HepG2 (cell line): ENCODE measurements around the gene GSX1. TPM values are rescaled to one million over a fixed set of nuclear protein-coding genes. Genes with fewer than 3 reads are reported as not detected.

Source experiments
- ATAC-seq: fragments of 200-7000 bp; cut with Tn5 transposase; 3 replicates; pipeline ENCODE4 v1.9.1; 2020; ENCODE audit warnings: mild to moderate bottlenecking, moderate library complexity
- BruUV-seq: library from RNA; stranded (reverse); fragments of 400-500 nt; replicated peaks from 2 replicates; lab custom pipeline; 2021; lab: Mats Ljungman, UMichigan
- CTCF ChIA-PET: fragments of 300-600 bp; formaldehyde crosslinking; extraction: SDS; loops from one replicate; lab custom pipeline; 2021; ENCODE audit warnings: low total read pairs, inconsistent platforms, low intra/inter-chr PET ratio; lab: Yijun Ruan, JAX
- POLR2A ChIA-PET: fragments of 350-600 bp; sonication (Branson Sonifier 250); formaldehyde crosslinking; loops from one replicate; lab custom pipeline; 2020; ENCODE audit warnings: antibody characterized with exemption, inconsistent platforms; lab: Yijun Ruan, JAX
- DNase-seq: peaks from one replicate; pipeline ENCODE4 v3.0.0-alpha.2; 2015; ENCODE audit warnings: low spot score
- FAIRE-seq: peaks from 3 replicates; lab custom pipeline; 2011; peaks lifted over from hg19 to GRCh38; lab: Jason Lieb, UNC
- H2AFZ ChIP-seq: one replicate; pipeline ENCODE4 v1.6.1; 2011; ENCODE audit warnings: low read length, inconsistent platforms
- H3K27ac ChIP-seq: fragments of 300-600 bp; 3 replicates; pipeline ENCODE4 v1.8.0; 2011; ENCODE audit warnings: mixed run types, mild to moderate bottlenecking, mixed read lengths, low read length, inconsistent platforms; ENCODE audit not compliant: insufficient read depth; ENCODE audit errors: extremely low read length
- H3K27me3 ChIP-seq, 2 experiments: fragments of 200-600 bp in 1 of 2; 2 replicates in 1 of 2; 3 replicates in 1 of 2; pipeline versions ENCODE4 v1.6.0 to v1.8.0; 2011; ENCODE audit warnings: low read length in 2 of 2, mild to moderate bottlenecking in 2 of 2, moderate library complexity in 2 of 2, inconsistent platforms in 1 of 2; ENCODE audit not compliant: insufficient read depth in 2 of 2, control insufficient read depth in 1 of 2
- H3K36me3 ChIP-seq, 2 experiments: fragments of 200-600 bp in 1 of 2; replicated peaks in 1 of 2; 2 replicates in 1 of 2; 3 replicates in 1 of 2; pipeline versions ENCODE4 v1.5.1 to v1.8.0; 2011; ENCODE audit warnings: low read length in 2 of 2, inconsistent platforms in 1 of 2; ENCODE audit not compliant: insufficient read depth in 2 of 2, control insufficient read depth in 1 of 2
- H3K4me1 ChIP-seq: 2 replicates; pipeline ENCODE4 v1.5.1; 2012; ENCODE audit warnings: low read length, inconsistent platforms; ENCODE audit not compliant: insufficient read depth
- H3K4me2 ChIP-seq: 2 replicates; pipeline ENCODE4 v1.6.0; 2011; ENCODE audit warnings: low read depth, low read length, inconsistent platforms
- H3K4me3 ChIP-seq, 3 experiments: fragments of 200-600 bp in 1 of 3; sonication (generic), shearing (Covaris generic) in 1 of 3; replicated peaks in 1 of 3; 2 replicates each; pipeline ENCODE4 v1.5.1; 2011 to 2016; ENCODE audit warnings: low read length in 3 of 3, inconsistent platforms in 2 of 3, low read depth in 2 of 3, mild to moderate bottlenecking in 2 of 3, control low read depth in 1 of 3, mixed read lengths in 1 of 3; ENCODE audit not compliant: insufficient read depth in 1 of 3
- H3K79me2 ChIP-seq: one replicate; pipeline ENCODE4 v1.6.1; 2011; ENCODE audit warnings: low read length, inconsistent platforms; ENCODE audit not compliant: insufficient read depth
- H3K9ac ChIP-seq: 2 replicates; pipeline ENCODE4 v1.6.0; 2011; ENCODE audit warnings: mild to moderate bottlenecking, low read depth, low read length, inconsistent platforms; ENCODE audit not compliant: insufficient read depth
- H3K9me3 ChIP-seq: 2 replicates; pipeline ENCODE4 v1.5.1; 2012; ENCODE audit warnings: mild to moderate bottlenecking, low read length
- H4K20me1 ChIP-seq: 2 replicates; pipeline ENCODE4 v1.6.0; 2011; ENCODE audit warnings: inconsistent platforms, mild to moderate bottlenecking, low read length, moderate library complexity; ENCODE audit not compliant: insufficient read depth
- CBX2 ChIP-seq, 2 experiments: fragments of 200-600 bp in 1 of 2; sonication (generic); formaldehyde crosslinking in 1 of 2; IDR thresholded peaks; 2 replicates each; pipeline versions ENCODE4 v1.7.0 to v1.8.1; 2018 to 2022; ENCODE audit warnings: low read depth in 2 of 2, low read length in 1 of 2, mild to moderate bottlenecking in 1 of 2, missing genetic modification reagents in 1 of 2
- IRF2 ChIP-seq: IDR thresholded peaks from 2 replicates; pipeline ENCODE4 v1.6.1; 2018; ENCODE audit warnings: missing genetic modification reagents, missing compliant biosample characterization
- JARID2 ChIP-seq: sonication (generic); formaldehyde crosslinking; IDR thresholded peaks from 2 replicates; pipeline ENCODE4 v1.8.1; 2023; ENCODE audit warnings: missing genetic modification reagents, inconsistent platforms; ENCODE audit not compliant: insufficient replicate concordance
- NR2C2 ChIP-seq: sonication (generic); formaldehyde crosslinking; IDR thresholded peaks from 2 replicates; pipeline ENCODE4 v1.4.0; 2020; ENCODE audit warnings: missing genetic modification reagents, mild to moderate bottlenecking, moderate library complexity, borderline replicate concordance
- ZMYM2 ChIP-seq: sonication (generic); formaldehyde crosslinking; IDR thresholded peaks from 2 replicates; pipeline ENCODE4 v1.8.0; 2022; ENCODE audit warnings: mild to moderate bottlenecking, missing genetic modification reagents
- ZNF34 ChIP-seq: sonication (generic); formaldehyde crosslinking; IDR thresholded peaks from 2 replicates; pipeline ENCODE4 v1.4.0; 2020; ENCODE audit warnings: mild to moderate bottlenecking, missing genetic modification reagents, borderline replicate concordance
- ZNF350 ChIP-seq: sonication (generic); formaldehyde crosslinking; IDR thresholded peaks from 2 replicates; pipeline ENCODE4 v1.4.0; 2020; ENCODE audit warnings: mild to moderate bottlenecking, low read depth, missing genetic modification reagents, borderline replicate concordance
- ZNF569 ChIP-seq: sonication (generic); formaldehyde crosslinking; IDR thresholded peaks from 2 replicates; pipeline ENCODE4 v1.5.0; 2020; ENCODE audit warnings: mild to moderate bottlenecking, missing genetic modification reagents, moderate library complexity, borderline replicate concordance
- ZXDC ChIP-seq: sonication (generic); formaldehyde crosslinking; IDR thresholded peaks from 2 replicates; pipeline ENCODE4 v1.5.0; 2020; ENCODE audit warnings: mild to moderate bottlenecking, missing genetic modification reagents
- WGBS: methylation state at CpG from one replicate; pipeline ENCODE4 v1.1.6; 2017; ENCODE audit warnings: low lambda C conversion rate; 5-methylcytosine and 5-hydroxymethylcytosine counted together
- in situ Hi-C: cut with HindIII; loops from 2 replicates; pipeline ENCODE4 v1.10.0; 2017; ENCODE audit warnings: low pct_unique_long_range_greater_than_20kb; ENCODE audit not compliant: extremely low pct_ligation_motif_present
- intact Hi-C: fragments of 100-400 bp; cut with micrococcal nuclease; formaldehyde crosslinking; loops from one replicate; pipeline ENCODE4 v1.10.0; 2022; ENCODE audit not compliant: unreplicated experiment
- polyA plus RNA-seq, 8 experiments: library from polyadenylated mRNA; depleted of rRNA in 3 of 8; stranded (reverse) in 7 of 8; unstranded in 1 of 8; fragments of >200 nt; fragmentation: Illumina TruSeq in 4 of 8; extraction: Trizol in 4 of 8; gene quantifications; 2 replicates each; pipeline versions ENCODE4 v1.2.1 to v1.2.3, GENCODE V29; 2011 to 2016; ENCODE audit warnings: low read depth in 4 of 8, missing spikeins in 1 of 8, mixed read lengths in 1 of 8; ENCODE audit not compliant: insufficient read depth in 1 of 8
- total RNA-seq, 5 experiments: library from RNA; depleted of rRNA; stranded (reverse); fragments of >200 nt; fragmentation: Illumina TruSeq; extraction: Trizol; gene quantifications; 2 replicates each; pipeline ENCODE4 v1.2.3, GENCODE V29; 2016; ENCODE audit warnings: low read depth in 1 of 5
- TF ChIP-seq, protein P1 (sequence below): sonication (generic); formaldehyde crosslinking; IDR thresholded peaks from 2 replicates; pipeline ENCODE4 v1.5.0; 2020; ENCODE audit warnings: missing genetic modification reagents
- TF ChIP-seq, protein P2 (sequence below): IDR thresholded peaks from 2 replicates; pipeline ENCODE4 v1.6.1; 2016

Gene GSX1
- total and polyA plus RNA-seq, 2 of the 13 experiments (the other 11 are each of a cell fraction or from before 2014, with no cell fraction given): not detected

- CTCF ChIA-PET: no interaction called here
- Histone ChIP-seq H4K20me1 (no peaks in the 10 kb centered on the region), H3K27me3 (peaks cover 0 to 19% of the 10 kb centered on the region in 2 experiments; a peak in 3 of 5 replicates), H3K9ac (no peak overlapping the region)
- TF ChIP-seq ZNF350 (CRISPR knock-in tag) (no peak), IRF2 (CRISPR knock-in tag) (no peak)
- TF ChIP-seq, all 625 proteins: peak for 0
- ATAC-seq (no peak), DNase-seq (no peak), FAIRE-seq (no peak)
- Histone ChIP-seq H3K4me3 (no peak overlapping the region), H3K36me3 (no peaks in the 10 kb centered on the region), H3K9me3 (no peaks in the 10 kb centered on the region), H3K4me2 (no peak overlapping the region), H3K27ac (no peak overlapping the region), H2AFZ (no peak overlapping the region), H3K4me1 (no peaks in the 10 kb centered on the region), H3K79me2 (no peaks in the 10 kb centered on the region)
- 27% methylated on average over 4 of the region's 8 CpGs for WGBS
- POLR2A ChIA-PET: no interaction called here
- no TSS peak for BruUV-seq
- in situ Hi-C loops (no loop called here), intact Hi-C loops (no loop called here)
Measured at GRCh38 chr13:27806744-27807387, 14.6 kb downstream of the GSX1 start.

DNA sequence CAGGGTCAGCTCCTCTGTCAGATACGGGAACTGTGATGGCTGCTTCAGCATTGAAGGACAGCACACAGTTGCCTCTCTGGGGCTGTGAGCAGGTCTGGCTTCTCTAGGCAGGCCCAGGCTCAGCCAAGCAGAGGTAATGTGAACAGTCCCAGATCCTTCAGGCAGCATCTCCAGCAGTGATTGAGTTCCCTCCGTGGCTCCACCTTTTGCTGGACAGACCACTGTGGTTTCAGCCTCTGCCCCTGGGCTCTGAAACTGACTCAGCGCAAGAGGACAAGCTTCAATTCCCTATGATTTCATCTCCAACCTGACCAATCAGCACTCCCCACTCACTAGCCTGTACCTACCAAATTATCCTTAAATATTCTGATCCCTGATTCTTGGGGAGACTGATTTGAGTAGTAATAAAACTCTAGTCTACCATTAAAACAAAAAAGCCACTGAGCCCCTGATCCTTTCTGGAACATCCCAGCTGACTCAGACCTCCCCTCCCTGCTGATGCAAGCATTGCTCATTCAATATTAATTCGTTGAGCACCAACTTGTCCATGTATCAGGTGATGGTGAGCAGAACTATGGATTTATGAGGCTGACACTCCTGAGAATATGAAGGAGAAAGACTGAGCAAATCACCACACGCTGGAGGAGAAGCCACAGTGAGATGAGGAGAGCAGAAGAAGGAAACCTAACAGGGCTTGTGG, 16.7 kb downstream of the GSX1 start:
- no peak overlapping the region for H3K4me3 ChIP-seq
- no peak for ATAC-seq
- TF ChIP-seq NR2C2 (CRISPR knock-in tag): no peak
- TF ChIP-seq, protein P1, sequence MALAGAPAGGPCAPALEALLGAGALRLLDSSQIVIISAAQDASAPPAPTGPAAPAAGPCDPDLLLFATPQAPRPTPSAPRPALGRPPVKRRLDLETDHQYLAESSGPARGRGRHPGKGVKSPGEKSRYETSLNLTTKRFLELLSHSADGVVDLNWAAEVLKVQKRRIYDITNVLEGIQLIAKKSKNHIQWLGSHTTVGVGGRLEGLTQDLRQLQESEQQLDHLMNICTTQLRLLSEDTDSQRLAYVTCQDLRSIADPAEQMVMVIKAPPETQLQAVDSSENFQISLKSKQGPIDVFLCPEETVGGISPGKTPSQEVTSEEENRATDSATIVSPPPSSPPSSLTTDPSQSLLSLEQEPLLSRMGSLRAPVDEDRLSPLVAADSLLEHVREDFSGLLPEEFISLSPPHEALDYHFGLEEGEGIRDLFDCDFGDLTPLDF (CRISPR knock-in tag): no peak
- no peak for TF ChIP-seq ZNF34
- TF ChIP-seq ZMYM2 (CRISPR knock-in tag): no peak
- no peak for TF ChIP-seq ZXDC (CRISPR knock-in tag)
- TF ChIP-seq ZNF569 (CRISPR knock-in tag): no peak
- TF ChIP-seq, protein P2, sequence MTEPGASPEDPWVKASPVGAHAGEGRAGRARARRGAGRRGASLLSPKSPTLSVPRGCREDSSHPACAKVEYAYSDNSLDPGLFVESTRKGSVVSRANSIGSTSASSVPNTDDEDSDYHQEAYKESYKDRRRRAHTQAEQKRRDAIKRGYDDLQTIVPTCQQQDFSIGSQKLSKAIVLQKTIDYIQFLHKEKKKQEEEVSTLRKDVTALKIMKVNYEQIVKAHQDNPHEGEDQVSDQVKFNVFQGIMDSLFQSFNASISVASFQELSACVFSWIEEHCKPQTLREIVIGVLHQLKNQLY (CRISPR knock-in tag): no peak
- TF ChIP-seq CBX2 (IDR thresholded peaks at IDR 0.05; ENCODE audit: low read depth, low read length): no peak
- TF ChIP-seq CBX2 (CRISPR knock-in tag; IDR thresholded peaks at IDR 0.05; ENCODE audit: low read depth): no peak
- no peak for TF ChIP-seq JARID2 (CRISPR knock-in tag)

More for the DNA sequence above, 16.7 kb downstream of the GSX1 start:
- Histone ChIP-seq H3K4me2 (no peak overlapping the region), H3K4me1 (no peaks in the 10 kb centered on the region), H3K36me3 (no peaks in the 10 kb centered on the region), H3K27me3 (peaks cover 0 to 20% of the 10 kb centered on the region in 2 experiments; a peak in 4 of 5 replicates), H3K9me3 (no peaks in the 10 kb centered on the region), H3K27ac (no peak overlapping the region), H3K79me2 (no peaks in the 10 kb centered on the region), H3K9ac (no peak overlapping the region), H4K20me1 (no peaks in the 10 kb centered on the region), H2AFZ (no peak overlapping the region)
- FAIRE-seq (no peak), DNase-seq (no peak)
- ChIA-PET POLR2A (no interaction called here), CTCF (no interaction called here)
- no TSS peak for BruUV-seq
- intact Hi-C loops: no loop called here
- WGBS: 0% methylated on average over 4 of the region's 5 CpGs
- in situ Hi-C loops: no loop called here
